Frontal cortex (tissue), 1 donor: ENCODE measurements around the gene TRPM1. TPM values are rescaled to one million over a fixed set of nuclear protein-coding genes. Genes with fewer than 3 reads are reported as not detected.
A peak's percentile ranks its signal among the peaks of the same experiment; 100 is the strongest.

ENCODE experiments used
- small RNA-seq: library from RNA; depleted of rRNA; stranded (forward); fragments of <200 nt; gene quantifications from one replicate; pipeline ENCODE3, GENCODE V24; 2014
- total RNA-seq: library from RNA; depleted of rRNA; stranded (reverse); fragments of >200 nt; gene quantifications from one replicate; pipeline ENCODE4 v1.2.3, GENCODE V29; 2014

The TRPM1 gene
- total RNA-seq, 1 donor from 2014 or later = not detected

Small RNAs within 50 kb of the gene (small RNA-seq; reads per million reads assigned to genes)
- gene MIR211 (0.28 reads per million, percentile 10 among the genes with 10 or more reads in this experiment), gene RNU6-466P (not detected)

Other genes starting within 250 kb of the TRPM1 start
- gene FAN1, start 197.8 kb downstream of the TRPM1 start, total RNA-seq = 22.8 TPM
- 6.1 TPM for gene MTMR10, start 110.1 kb downstream of the TRPM1 start, total RNA-seq
- 45.2 TPM for gene KLF13, start 225.1 kb upstream of the TRPM1 start, total RNA-seq